ENCODE measurements around the gene ZNF691.

DNA sequence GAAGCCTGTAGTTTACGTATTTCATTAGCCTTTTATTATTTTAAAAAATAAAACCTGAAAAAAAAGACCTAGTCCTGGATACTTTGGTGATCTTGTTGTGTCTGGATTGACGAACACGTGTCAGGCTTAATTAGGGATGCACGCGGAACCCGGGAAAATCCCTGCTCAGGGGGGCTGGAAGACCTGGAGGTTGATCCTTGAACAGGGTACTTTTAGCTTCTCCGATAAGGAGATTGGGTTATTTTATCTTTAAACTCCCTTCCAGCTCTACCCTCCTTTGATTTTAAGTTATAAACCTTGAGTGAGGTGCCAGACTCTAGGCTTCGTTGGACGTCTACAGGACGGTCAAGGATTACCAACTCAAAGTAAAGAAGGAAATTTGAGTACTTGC lies 552 bp upstream of the ZNF691 start:
- TF ChIP-seq, protein P1, sequence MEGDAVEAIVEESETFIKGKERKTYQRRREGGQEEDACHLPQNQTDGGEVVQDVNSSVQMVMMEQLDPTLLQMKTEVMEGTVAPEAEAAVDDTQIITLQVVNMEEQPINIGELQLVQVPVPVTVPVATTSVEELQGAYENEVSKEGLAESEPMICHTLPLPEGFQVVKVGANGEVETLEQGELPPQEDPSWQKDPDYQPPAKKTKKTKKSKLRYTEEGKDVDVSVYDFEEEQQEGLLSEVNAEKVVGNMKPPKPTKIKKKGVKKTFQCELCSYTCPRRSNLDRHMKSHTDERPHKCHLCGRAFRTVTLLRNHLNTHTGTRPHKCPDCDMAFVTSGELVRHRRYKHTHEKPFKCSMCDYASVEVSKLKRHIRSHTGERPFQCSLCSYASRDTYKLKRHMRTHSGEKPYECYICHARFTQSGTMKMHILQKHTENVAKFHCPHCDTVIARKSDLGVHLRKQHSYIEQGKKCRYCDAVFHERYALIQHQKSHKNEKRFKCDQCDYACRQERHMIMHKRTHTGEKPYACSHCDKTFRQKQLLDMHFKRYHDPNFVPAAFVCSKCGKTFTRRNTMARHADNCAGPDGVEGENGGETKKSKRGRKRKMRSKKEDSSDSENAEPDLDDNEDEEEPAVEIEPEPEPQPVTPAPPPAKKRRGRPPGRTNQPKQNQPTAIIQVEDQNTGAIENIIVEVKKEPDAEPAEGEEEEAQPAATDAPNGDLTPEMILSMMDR (IDR thresholded peaks at IDR 0.05): no peak
- no peak for TF ChIP-seq POLR2AphosphoS5 (IDR thresholded peaks at IDR 0.05)
- no peak for TF ChIP-seq POLR2A (IDR thresholded peaks at IDR 0.05; ENCODE audit: low read depth)

All from esophagus muscularis mucosa (tissue), 3 donors.